HG02759 (cell line): ENCODE data around the gene CPTP.

Experiments used
- ATAC-seq: cut with Tn5 transposase; IDR thresholded peaks from one replicate; pipeline ENCODE4 v1.9.1; 2021; ENCODE audit warnings: mild to moderate bottlenecking, moderate library complexity; ENCODE audit not compliant: unreplicated experiment

CPTP gene

GRCh38 chr1:1324524-1325287 is at the start of gene CPTP, which contains the start of gene INTS11:
Gene CPTP (plus strand): TSS chr1:1324802. CDS start chr1:1326911, 2,109 bp downstream.
Gene INTS11 (minus strand): TSS chr1:1324660. CDS start chr1:1324608, 52 bp downstream.
- peak; percentile 73 for ATAC-seq

- ATAC-seq, result no peak
Measured at GRCh38 chr1:1274931-1275431, 49.6 kb upstream of the CPTP start.

DNA sequence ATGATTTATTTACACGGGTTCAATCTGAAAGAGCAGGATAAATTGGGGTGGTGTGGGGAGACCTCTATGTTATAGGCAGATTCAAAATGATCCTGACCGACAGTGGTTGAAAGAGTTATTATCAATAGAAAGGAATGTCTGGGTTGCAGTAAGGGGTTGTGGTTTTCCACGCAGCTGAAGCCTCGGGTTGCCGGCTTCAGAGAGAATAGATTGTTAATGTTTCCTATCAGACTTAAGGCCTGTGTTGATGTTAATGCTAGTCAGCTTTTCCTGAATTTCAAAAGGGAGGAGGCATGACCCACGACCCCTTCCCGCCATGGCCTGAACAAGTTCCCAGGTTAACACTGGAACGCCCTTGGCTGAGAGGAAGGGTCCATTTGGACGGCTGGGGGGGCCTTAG is 48.8 kb upstream of the CPTP start:
- no peak for ATAC-seq

DNA sequence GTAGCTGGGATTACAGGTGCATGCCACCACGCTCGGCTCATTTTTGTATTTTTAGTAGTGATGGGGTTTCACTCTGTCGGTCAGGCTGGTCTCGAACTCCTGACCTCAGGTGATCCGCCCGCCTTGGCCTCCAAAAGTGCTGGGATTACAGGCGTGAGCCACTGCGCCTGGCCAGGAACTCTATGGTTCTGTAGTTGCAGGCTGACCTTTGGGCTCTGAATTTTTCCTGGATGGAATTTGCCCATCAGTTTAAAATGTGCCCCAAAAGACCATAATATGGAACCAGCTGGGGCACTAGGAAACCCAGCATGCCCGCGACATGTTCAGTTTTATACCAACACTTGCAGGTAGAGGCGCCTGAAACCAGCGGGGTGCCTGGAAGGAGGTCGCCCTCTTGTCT is 46.0 kb upstream of the CPTP start:
- no peak for ATAC-seq

GRCh38 chr1:1279028-1279427 is 45.6 kb upstream of the CPTP start:
- no peak for ATAC-seq

DNA sequence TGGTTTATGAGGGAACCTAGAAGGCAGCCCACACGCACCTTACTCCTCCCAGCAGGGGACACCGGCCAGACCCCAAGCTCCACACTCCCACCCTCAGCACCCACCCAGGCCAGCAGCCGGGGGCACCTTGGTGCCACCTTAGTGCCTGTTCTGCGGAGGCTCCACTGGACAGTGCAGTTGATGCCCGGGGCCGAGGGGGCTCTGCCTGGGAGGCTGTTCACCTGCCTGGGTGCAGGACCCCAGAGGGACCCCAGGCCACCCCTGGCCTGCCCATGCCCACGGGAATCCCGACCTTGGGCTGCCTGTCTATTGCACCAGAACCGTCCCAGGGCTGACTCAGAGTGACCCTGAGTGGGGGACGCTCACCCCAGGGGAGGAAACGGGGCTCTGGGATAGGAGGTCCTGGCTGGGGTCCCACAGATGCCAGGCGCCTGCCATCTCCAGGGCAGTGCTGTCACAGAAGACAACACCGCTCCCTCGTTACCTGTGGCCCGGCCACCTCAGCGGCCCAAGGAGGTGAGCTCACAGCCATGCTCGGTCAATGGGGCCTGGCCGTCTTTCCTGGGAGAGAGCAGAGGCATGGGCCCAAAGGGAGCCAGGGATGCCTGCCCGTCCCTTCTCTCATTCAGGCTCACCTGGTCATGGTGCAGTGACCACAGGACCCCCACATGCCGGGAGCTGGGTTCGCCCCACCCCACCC is 43.7 kb upstream of the CPTP start:
- ATAC-seq, result no peak

DNA sequence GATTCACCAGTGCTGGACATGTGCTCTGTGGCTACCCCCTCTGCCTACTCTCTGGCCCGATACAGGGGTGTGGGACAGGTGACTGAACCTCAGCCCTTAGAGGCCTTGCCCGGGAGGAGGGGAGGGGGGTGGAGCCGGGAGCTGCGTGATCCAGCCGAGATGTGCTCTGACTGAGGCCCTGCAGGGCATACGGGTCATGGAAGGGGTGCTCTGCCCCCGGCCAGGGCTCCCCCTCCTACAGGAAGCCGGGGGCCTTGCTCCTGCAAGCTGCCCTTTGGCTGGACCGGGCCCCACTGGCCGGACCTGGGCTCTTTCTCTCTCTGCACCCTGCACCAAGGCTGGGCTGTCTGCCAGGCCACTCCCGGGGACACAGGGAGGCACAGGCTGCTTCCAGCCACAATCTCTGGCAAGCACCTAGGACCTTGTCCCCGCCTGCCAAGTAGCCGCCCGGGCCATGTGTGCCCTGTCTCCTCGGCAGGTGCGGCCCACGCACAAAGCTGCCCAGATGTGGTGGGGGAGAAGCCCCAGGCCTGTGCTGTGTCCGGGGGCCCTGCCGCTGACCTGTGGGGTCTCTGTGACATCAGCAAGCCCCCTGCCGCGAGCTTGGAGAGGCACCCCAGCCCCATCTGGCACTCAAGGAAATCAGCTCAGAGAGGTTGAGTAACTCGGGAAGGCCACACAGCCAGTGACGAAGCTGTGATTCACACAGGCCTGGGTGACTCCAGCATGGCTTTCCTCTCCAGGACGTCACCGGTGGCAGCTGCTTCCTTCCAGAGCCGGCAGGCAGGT is 42.9 kb upstream of the CPTP start:
- ATAC-seq, result no peak

GRCh38 chr1:1282998-1283397 is 41.6 kb upstream of the CPTP start:
- ATAC-seq, result no peak

DNA sequence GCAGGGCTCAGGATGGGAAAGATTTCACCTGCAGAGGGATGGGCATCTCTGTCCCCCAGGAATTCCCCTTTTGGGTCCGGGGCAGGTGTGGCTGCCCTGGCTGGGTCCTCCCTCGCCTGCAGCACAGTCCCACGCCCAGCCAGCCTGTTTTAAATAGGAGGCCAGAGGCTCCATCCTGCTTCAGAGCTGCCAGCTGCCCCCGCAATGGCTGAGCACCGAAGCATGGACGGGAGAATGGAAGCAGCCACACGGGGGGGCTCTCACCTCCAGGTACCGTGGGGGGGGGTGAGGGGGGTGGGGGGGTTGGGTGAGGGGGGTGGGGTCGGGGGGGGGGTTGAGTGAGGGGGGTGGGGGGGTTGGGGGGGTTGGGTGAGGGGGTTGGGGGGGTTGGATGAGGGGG is 40.8 kb upstream of the CPTP start:
- ATAC-seq, result no peak

DNA sequence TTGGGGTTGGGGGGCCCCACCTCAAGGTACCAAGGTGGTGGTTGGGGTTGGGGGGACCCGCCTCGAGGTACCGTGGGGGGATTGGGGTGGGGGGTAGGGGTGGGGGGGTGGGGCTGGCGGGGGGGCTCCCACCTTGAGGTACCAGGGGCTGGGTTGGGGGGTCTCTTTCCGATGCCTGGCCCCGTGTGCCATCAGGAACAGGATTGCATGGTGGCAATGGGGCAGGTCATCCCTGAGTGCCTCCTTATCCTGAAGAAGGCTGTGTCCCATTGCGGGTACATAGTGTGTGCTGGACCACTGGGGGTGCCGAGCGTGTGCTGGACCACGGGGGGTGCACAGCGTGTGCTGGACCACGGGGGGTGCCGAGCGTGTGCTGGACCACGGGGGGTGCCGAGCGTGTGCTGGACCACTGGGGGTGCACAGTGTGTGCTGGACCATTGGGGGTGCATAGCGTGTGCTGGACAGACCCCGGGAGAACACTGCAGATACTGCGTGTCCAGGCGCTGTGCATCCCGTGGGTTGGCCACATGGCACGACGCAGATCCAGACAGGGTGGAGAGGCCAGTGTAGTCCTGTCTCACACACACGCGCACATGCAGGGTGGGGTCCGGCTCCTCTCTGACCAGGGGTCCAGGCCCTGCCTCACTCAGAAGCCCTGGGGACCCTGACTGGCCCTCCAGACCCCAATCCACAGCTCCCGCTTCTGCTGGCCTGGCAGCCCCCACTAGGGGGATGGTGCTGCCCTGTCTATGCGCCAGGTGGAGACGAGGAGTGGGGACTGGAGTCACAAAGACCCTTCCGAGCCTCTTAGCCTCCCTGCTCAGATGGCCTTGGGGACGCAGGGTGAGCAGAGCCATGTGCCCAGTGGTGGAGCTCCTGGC is 40.1 kb upstream of the CPTP start:
- ATAC-seq, result no peak

GRCh38 chr1:1285102-1285571 is 39.5 kb upstream of the CPTP start:
- ATAC-seq, result no peak

DNA sequence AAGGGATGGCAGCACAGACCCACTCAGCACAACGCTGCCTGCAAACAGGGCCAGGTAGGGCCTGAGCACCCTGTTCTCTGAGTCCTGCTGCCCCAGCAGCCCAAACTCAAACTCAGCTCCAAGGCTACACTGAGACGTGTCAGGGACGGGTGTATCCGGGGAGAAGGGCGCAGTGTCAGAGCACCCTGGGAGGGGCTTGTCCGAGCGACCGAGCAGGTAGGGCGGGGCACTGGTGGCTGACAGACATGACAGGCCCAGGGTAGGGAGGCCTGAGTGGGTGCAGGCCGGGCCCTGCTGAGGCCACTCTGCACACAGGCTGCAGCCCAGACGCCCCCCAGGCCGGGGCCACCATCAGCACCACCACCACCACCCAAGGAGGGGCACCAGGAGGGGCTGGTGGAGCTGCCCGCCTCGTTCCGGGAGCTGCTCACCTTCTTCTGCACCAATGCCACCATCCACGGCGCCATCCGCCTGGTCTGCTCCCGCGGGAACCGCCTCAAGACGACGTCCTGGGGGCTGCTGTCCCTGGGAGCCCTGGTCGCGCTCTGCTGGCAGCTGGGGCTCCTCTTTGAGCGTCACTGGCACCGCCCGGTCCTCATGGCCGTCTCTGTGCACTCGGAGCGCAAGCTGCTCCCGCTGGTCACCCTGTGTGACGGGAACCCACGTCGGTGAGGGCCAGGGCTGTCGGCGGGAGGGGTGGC is 38.8 kb upstream of the CPTP start:
- ATAC-seq, result no peak

GRCh38 chr1:1286313-1287261 is 38.0 kb upstream of the CPTP start:
- ATAC-seq, result no peak

GRCh38 chr1:1287288-1288110 is 37.1 kb upstream of the CPTP start:
- no peak for ATAC-seq

DNA sequence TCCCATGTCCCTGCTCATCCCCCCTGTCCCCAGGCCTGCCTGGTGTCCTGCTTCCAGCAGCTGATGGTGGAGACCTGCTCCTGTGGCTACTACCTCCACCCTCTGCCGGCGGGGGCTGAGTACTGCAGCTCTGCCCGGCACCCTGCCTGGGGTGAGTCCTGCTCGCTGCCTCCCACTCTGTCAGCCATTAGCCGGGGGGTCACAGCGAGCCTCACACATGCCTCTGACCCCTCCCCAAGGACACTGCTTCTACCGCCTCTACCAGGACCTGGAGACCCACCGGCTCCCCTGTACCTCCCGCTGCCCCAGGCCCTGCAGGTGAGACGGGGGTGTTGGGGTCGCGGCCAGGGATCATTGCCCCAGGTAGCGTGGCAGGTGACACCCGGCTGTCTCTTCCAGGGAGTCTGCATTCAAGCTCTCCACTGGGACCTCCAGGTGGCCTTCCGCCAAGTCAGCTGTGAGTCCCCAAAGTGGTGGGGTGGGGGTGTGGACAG is 34.3 kb upstream of the CPTP start:
- ATAC-seq, result no peak

- ATAC-seq, result no peak
Measured at GRCh38 chr1:1291023-1291528, 33.5 kb upstream of the CPTP start.
